IMR-90 (cell line): ENCODE data around the gene COL25A1. TPM values are rescaled to one million over a fixed set of nuclear protein-coding genes. Genes with fewer than 3 reads are reported as not detected.

Experiments
- ATAC-seq: fragments of 200-7000 bp; cut with Tn5 transposase; 2 replicates; pipeline ENCODE4 v1.9.1; 2020; ENCODE audit warnings: low read depth, mild to moderate bottlenecking, moderate library complexity
- BruUV-seq: library from RNA; stranded (reverse); fragments of 400-500 nt; replicated peaks from 2 replicates; lab custom pipeline; 2021; lab: Mats Ljungman, UMichigan
- CTCF ChIA-PET: fragments of 300-600 bp; formaldehyde crosslinking; extraction: SDS; loops from one replicate; lab custom pipeline; 2021; ENCODE audit warnings: antibody characterized with exemption; lab: Yijun Ruan, JAX
- POLR2A ChIA-PET: fragments of 300-600 bp; sonication (Branson Sonifier 250); formaldehyde crosslinking; loops from one replicate; lab custom pipeline; 2022; ENCODE audit warnings: antibody characterized with exemption; ENCODE audit not compliant: unreplicated experiment; lab: Charles Lee
- DNase-seq: peaks from one replicate; pipeline ENCODE4 v3.0.0; 2013
- H2AFZ ChIP-seq: replicated peaks from 2 replicates; pipeline ENCODE3; 2013; ENCODE audit warnings: low read length, mild to moderate bottlenecking; ENCODE audit not compliant: poor library complexity
- H2AK5ac ChIP-seq: 2 replicates; pipeline ENCODE4 v1.6.1; 2013; ENCODE audit warnings: low read depth, low read length, inconsistent platforms
- H2AK9ac ChIP-seq: replicated peaks from 2 replicates; pipeline ENCODE3; 2013; ENCODE audit warnings: mild to moderate bottlenecking, low read depth, low read length, moderate library complexity; ENCODE audit not compliant: poor library complexity
- H2BK120ac ChIP-seq: 2 replicates; pipeline ENCODE4 v1.6.1; 2013; ENCODE audit warnings: low read depth, low read length, inconsistent platforms
- H2BK15ac ChIP-seq: 3 replicates; pipeline ENCODE4 v1.6.1; 2013; ENCODE audit warnings: low read depth, low read length, inconsistent platforms
- H2BK20ac ChIP-seq: 2 replicates; pipeline ENCODE4 v1.6.1; 2013; ENCODE audit warnings: low read depth, mild to moderate bottlenecking, inconsistent platforms, low read length, moderate library complexity
- H2BK5ac ChIP-seq: 2 replicates; pipeline ENCODE4 v1.6.1; 2013; ENCODE audit warnings: mild to moderate bottlenecking, low read depth, low read length, inconsistent platforms; ENCODE audit not compliant: poor library complexity, severe bottlenecking
- H3K14ac ChIP-seq: replicated peaks from 2 replicates; pipeline ENCODE4 v1.6.1; 2013; ENCODE audit warnings: low read depth, low read length, inconsistent platforms
- H3K18ac ChIP-seq: 2 replicates; pipeline ENCODE4 v1.6.1; 2013; ENCODE audit warnings: low read depth, low read length, control low read depth
- H3K23ac ChIP-seq: 2 replicates; pipeline ENCODE4 v1.6.1; 2013; ENCODE audit warnings: low read depth, low read length, inconsistent platforms
- H3K27ac ChIP-seq: 2 replicates; pipeline ENCODE4 v1.5.1; 2013; ENCODE audit warnings: mild to moderate bottlenecking, control low read depth, low read length; ENCODE audit not compliant: insufficient read depth
- H3K27me3 ChIP-seq: 2 replicates; pipeline ENCODE4 v1.6.1; 2013; ENCODE audit warnings: low read length; ENCODE audit not compliant: control insufficient read depth, insufficient read depth
- H3K36me3 ChIP-seq: 2 replicates; pipeline ENCODE4 v1.6.1; 2013; ENCODE audit warnings: low read length, mixed read lengths; ENCODE audit not compliant: control insufficient read depth, insufficient read depth
- H3K4ac ChIP-seq: 2 replicates; pipeline ENCODE4 v1.6.1; 2013; ENCODE audit warnings: low read depth, low read length, inconsistent platforms
- H3K4me1 ChIP-seq: 2 replicates; pipeline ENCODE4 v1.6.1; 2013; ENCODE audit warnings: low read length, mixed read lengths; ENCODE audit not compliant: control insufficient read depth, insufficient read depth
- H3K4me2 ChIP-seq: 2 replicates; pipeline ENCODE4 v1.6.1; 2013; ENCODE audit warnings: low read depth, mild to moderate bottlenecking, control low read depth, low read length, moderate library complexity
- H3K4me3 ChIP-seq: 2 replicates; pipeline ENCODE4 v1.5.1; 2013; ENCODE audit warnings: low read depth, mild to moderate bottlenecking, control low read depth, low read length, moderate library complexity; ENCODE audit not compliant: insufficient read depth
- H3K56ac ChIP-seq: 2 replicates; pipeline ENCODE4 v1.6.1; 2013; ENCODE audit warnings: low read length, inconsistent platforms; ENCODE audit not compliant: insufficient read depth; ENCODE audit errors: extremely low read depth
- H3K79me1 ChIP-seq, 2 experiments: 2 replicates each; pipeline ENCODE4 v1.6.1; 2013; ENCODE audit warnings: low read length in 2 of 2, inconsistent platforms in 1 of 2, low read depth in 1 of 2
- H3K9ac ChIP-seq: 2 replicates; pipeline ENCODE4 v1.6.1; 2013; ENCODE audit warnings: low read depth, low read length, control low read depth
- H3K9me1 ChIP-seq: 2 replicates; pipeline ENCODE4 v1.6.1; 2013; ENCODE audit warnings: low read length, inconsistent platforms; ENCODE audit not compliant: insufficient read depth
- H3K9me3 ChIP-seq: 2 replicates; pipeline ENCODE4 v1.6.1; 2013; ENCODE audit warnings: low read length; ENCODE audit not compliant: control insufficient read depth, insufficient read depth
- H4K20me1 ChIP-seq: 2 replicates; pipeline ENCODE4 v1.6.1; 2013; ENCODE audit warnings: low read length, inconsistent platforms; ENCODE audit not compliant: insufficient read depth
- H4K5ac ChIP-seq: 2 replicates; pipeline ENCODE4 v1.6.1; 2013; ENCODE audit warnings: mild to moderate bottlenecking, low read depth, low read length, control low read depth
- H4K8ac ChIP-seq, 2 experiments: 2 replicates each; pipeline ENCODE4 v1.6.1; 2013; ENCODE audit warnings: low read depth in 2 of 2, low read length in 2 of 2, control low read depth in 1 of 2, inconsistent platforms in 1 of 2
- H4K91ac ChIP-seq: 2 replicates; pipeline ENCODE4 v1.6.1; 2013; ENCODE audit warnings: low read depth, low read length, inconsistent platforms; ENCODE audit not compliant: insufficient read depth
- BHLHE40 ChIP-seq: fragments of 150-350 bp; IDR thresholded peaks from 2 replicates; pipeline ENCODE4 v1.6.1; 2016; ENCODE audit warnings: mild to moderate bottlenecking, low read depth, low read length
- CHD1 ChIP-seq: IDR thresholded peaks from 2 replicates; pipeline ENCODE4 v1.6.1; 2012; ENCODE audit warnings: low read depth, low read length, improper control_type of control experiment
- FOS ChIP-seq: fragments of 150-350 bp; IDR thresholded peaks from 2 replicates; pipeline ENCODE4 v1.6.1; 2016; ENCODE audit warnings: low read depth, low read length
- MAFK ChIP-seq: IDR thresholded peaks from 2 replicates; pipeline ENCODE4 v1.6.1; 2012; ENCODE audit warnings: low read depth, low read length, improper control_type of control experiment
- MAZ ChIP-seq: IDR thresholded peaks from 2 replicates; pipeline ENCODE4 v1.6.1; 2012; ENCODE audit warnings: low read depth, mild to moderate bottlenecking, low read length, improper control_type of control experiment, moderate library complexity, borderline replicate concordance
- MXI1 ChIP-seq: IDR thresholded peaks from 2 replicates; pipeline ENCODE4 v1.6.1; 2012; ENCODE audit warnings: low read depth, mild to moderate bottlenecking, low read length, moderate library complexity, borderline replicate concordance
- RAD21 ChIP-seq: IDR thresholded peaks from 2 replicates; pipeline ENCODE4 v1.6.1; 2012; ENCODE audit warnings: low read length, improper control_type of control experiment
- RCOR1 ChIP-seq: IDR thresholded peaks from 2 replicates; pipeline ENCODE4 v1.6.1; 2012; ENCODE audit warnings: mild to moderate bottlenecking, low read length, improper control_type of control experiment; ENCODE audit not compliant: insufficient replicate concordance
- RFX5 ChIP-seq: IDR thresholded peaks from 2 replicates; pipeline ENCODE4 v1.8.0; 2012; ENCODE audit warnings: low read depth, mild to moderate bottlenecking, low read length, moderate library complexity
- WGBS, 2 experiments: methylation state at CpG; one replicate each; pipeline versions ENCODE4 v1.1.5 to v1.1.7; 2013; ENCODE audit warnings: missing lambda C conversion rate in 2 of 2; ENCODE audit not compliant: insufficient read length in 1 of 2; ENCODE audit errors: extremely low coverage in 2 of 2; 5-methylcytosine and 5-hydroxymethylcytosine counted together
- dilution Hi-C: fragments of 300-500 bp; cut with HindIII; formaldehyde crosslinking; loops from one replicate; pipeline ENCODE4 v1.14.3; 2018; ENCODE audit warnings: low sequenced_read_pairs; ENCODE audit not compliant: unreplicated experiment
- in situ Hi-C: fragments of 300-500 bp; cut with MboI; formaldehyde crosslinking; loops from 3 replicates; pipeline ENCODE4 v1.14.3; 2019; ENCODE audit warnings: low sequenced_read_pairs, inconsistent platforms, mixed read lengths
- intact Hi-C: fragments of 100-400 bp; cut with micrococcal nuclease; formaldehyde crosslinking; loops from 2 replicates; pipeline ENCODE4 v1.10.0; 2022
- polyA plus RNA-seq, 3 experiments: library from polyadenylated mRNA; depleted of rRNA; stranded (reverse); fragments of >200 nt; gene quantifications; 2 replicates each; pipeline ENCODE4 v1.2.3, GENCODE V29; 2012; ENCODE audit warnings: low replicate concordance in 1 of 3
- total RNA-seq: library from RNA; depleted of rRNA; stranded (reverse); fragments of >200 nt; gene quantifications from 2 replicates; pipeline ENCODE4 v1.2.3, GENCODE V29; 2012
- TF ChIP-seq, protein P1 (sequence below): conservative IDR thresholded peaks from 2 replicates; pipeline ENCODE4 v1.5.1; 2012; ENCODE audit warnings: mild to moderate bottlenecking, low read depth, low read length, improper control_type of control experiment

COL25A1 gene
- total and polyA plus RNA-seq, 2 of the 4 experiments (the other 2 are of a cell fraction): under 0.01 to 0.05 TPM

DNA sequence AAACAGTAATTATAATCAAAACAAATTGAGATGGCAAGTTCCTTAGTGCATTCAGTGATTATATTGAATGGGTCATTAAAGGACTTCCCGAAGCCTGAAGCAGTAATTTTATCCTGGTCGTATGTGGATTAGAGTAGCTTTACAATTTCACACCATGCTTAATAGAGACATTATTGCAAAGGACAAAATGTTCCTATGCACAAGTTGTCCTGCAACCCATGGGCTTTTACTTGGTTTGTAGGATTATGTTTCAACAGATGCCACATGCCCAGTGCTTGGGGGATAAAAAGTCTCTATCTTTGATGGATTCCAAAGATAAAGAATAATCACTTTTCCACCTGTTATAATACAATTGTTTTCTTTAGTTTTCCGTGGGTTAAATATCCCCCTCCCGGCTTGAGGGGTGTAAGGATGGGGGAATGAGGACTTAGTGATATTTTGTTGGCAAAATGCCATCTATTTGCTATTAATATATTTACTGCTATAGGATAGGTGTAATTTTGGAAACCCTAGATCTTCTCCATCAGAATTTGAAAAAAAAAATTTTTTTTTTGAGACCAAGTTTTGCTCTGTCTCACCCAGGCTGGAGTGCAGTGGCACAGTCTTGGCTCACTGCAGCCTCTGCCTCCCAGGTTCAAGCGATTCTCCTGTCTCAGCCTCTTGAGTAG is 383.1 kb downstream of the COL25A1 start:
- Histone ChIP-seq H3K36me3 (no peaks in the 10 kb centered on the region), H3K23ac (no peak overlapping the region), H3K56ac (no peak overlapping the region), H4K20me1 (no peaks in the 10 kb centered on the region), H2AK5ac (no peak overlapping the region), H3K4me1 (no peaks in the 10 kb centered on the region), H2BK120ac (no peak overlapping the region), H4K8ac (no peak overlapping the region), H3K9me3 (no peaks in the 10 kb centered on the region), H3K27me3 (no peaks in the 10 kb centered on the region), H3K9me1 (no peaks in the 10 kb centered on the region), H3K9ac (no peak overlapping the region), H2BK20ac (no peak overlapping the region), H4K91ac (no peak overlapping the region), H3K18ac (no peak overlapping the region), H3K4me3 (no peak overlapping the region), H3K4me2 (no peak overlapping the region), H3K79me1 (no peaks in the 10 kb centered on the region), H2BK15ac (no peak overlapping the region), H4K5ac (no peak overlapping the region), H2AFZ (no peak overlapping the region), H2BK5ac (no peak overlapping the region), H3K4ac (no peak overlapping the region), H3K27ac (no peak overlapping the region), H2AK9ac (no peak overlapping the region), H3K14ac (no peak overlapping the region)
- ChIA-PET POLR2A (no interaction called here), CTCF (no interaction called here)
- DNase-seq (no peak), ATAC-seq (no peak)
- intact Hi-C loops (no loop called here), dilution Hi-C loops (no loop called here), in situ Hi-C loops (no loop called here)
- no CpG with 5 or more reads among the region's 5 CpGs for WGBS, 2 experiments
- BruUV-seq: no TSS peak
- TF ChIP-seq CHD1: no peak
- no peak for TF ChIP-seq FOS
- TF ChIP-seq MAFK: no peak
- TF ChIP-seq BHLHE40: no peak
- TF ChIP-seq RFX5: no peak
- TF ChIP-seq MXI1: no peak
- no peak for TF ChIP-seq MAZ
- TF ChIP-seq RCOR1: no peak
- TF ChIP-seq, protein P1, sequence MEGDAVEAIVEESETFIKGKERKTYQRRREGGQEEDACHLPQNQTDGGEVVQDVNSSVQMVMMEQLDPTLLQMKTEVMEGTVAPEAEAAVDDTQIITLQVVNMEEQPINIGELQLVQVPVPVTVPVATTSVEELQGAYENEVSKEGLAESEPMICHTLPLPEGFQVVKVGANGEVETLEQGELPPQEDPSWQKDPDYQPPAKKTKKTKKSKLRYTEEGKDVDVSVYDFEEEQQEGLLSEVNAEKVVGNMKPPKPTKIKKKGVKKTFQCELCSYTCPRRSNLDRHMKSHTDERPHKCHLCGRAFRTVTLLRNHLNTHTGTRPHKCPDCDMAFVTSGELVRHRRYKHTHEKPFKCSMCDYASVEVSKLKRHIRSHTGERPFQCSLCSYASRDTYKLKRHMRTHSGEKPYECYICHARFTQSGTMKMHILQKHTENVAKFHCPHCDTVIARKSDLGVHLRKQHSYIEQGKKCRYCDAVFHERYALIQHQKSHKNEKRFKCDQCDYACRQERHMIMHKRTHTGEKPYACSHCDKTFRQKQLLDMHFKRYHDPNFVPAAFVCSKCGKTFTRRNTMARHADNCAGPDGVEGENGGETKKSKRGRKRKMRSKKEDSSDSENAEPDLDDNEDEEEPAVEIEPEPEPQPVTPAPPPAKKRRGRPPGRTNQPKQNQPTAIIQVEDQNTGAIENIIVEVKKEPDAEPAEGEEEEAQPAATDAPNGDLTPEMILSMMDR: no peak
- no peak for TF ChIP-seq RAD21
